ENCODE measurements around the gene CPNE5.

GRCh38 chr6:36743032-36743431 lies 96.2 kb downstream of the CPNE5 start:
- TF ChIP-seq RAD21 (IDR thresholded peaks at IDR 0.05; ENCODE audit: low read depth) (no peak), EP300 (IDR thresholded peaks at IDR 0.05; ENCODE audit: borderline replicate concordance) (no peak), TAF1 (IDR thresholded peaks at IDR 0.05; ENCODE audit: low read depth) (no peak), USF1 (IDR thresholded peaks at IDR 0.05) (no peak)
